ENCODE measurements around the gene OSBPL10. TPM values are rescaled to one million over a fixed set of nuclear protein-coding genes. Genes with fewer than 3 reads are reported as not detected.

The OSBPL10 gene
- total RNA-seq, 4 donors from 2014 or later, result 12.5 to 38.3 (median 22.7) TPM

- no peaks in the 10 kb centered on the region for H3K9me3 ChIP-seq
- H3K36me3 ChIP-seq, result no peaks in the 10 kb centered on the region
- TF ChIP-seq CTCF (IDR thresholded peaks at IDR 0.05) (no peak), POLR2A (IDR thresholded peaks at IDR 0.05) (no peak), POLR2AphosphoS5 (IDR thresholded peaks at IDR 0.05) (no peak), EP300 (IDR thresholded peaks at IDR 0.05) (no peak)
- H3K27me3 ChIP-seq, result no peaks in the 10 kb centered on the region
- no peak overlapping the region for H3K27ac ChIP-seq
- peaks cover 6% of the 10 kb centered on the region for H3K4me1 ChIP-seq
- no peak for DNase-seq (ENCODE audit: low spot score in 2 of 2)
- WGBS, result 82% methylated on average over 4 of the region's 4 CpGs
- H3K4me3 ChIP-seq, result no peak overlapping the region
Measured at GRCh38 chr3:31973081-31973480, 8.0 kb downstream of the OSBPL10 start.

GRCh38 chr3:31971607-31972006, 9.5 kb downstream of the OSBPL10 start:
- 93% methylated on average over 3 of the region's 3 CpGs for WGBS
- H3K4me3 ChIP-seq, result no peak overlapping the region
- H3K4me1 ChIP-seq, result peaks cover 12% of the 10 kb centered on the region
- no peak for DNase-seq (ENCODE audit: low spot score in 2 of 2)
- H3K36me3 ChIP-seq, result no peaks in the 10 kb centered on the region
- no peaks in the 10 kb centered on the region for H3K9me3 ChIP-seq
- no peak overlapping the region for H3K27ac ChIP-seq
- H3K27me3 ChIP-seq, result no peaks in the 10 kb centered on the region
- TF ChIP-seq POLR2A (IDR thresholded peaks at IDR 0.05) (no peak), POLR2AphosphoS5 (IDR thresholded peaks at IDR 0.05) (no peak), CTCF (IDR thresholded peaks at IDR 0.05) (no peak), EP300 (IDR thresholded peaks at IDR 0.05) (no peak)

- peaks cover 12% of the 10 kb centered on the region for H3K4me1 ChIP-seq
- 63% methylated on average over 6 of the region's 6 CpGs for WGBS
- H3K27me3 ChIP-seq, result no peaks in the 10 kb centered on the region
- no peak overlapping the region for H3K4me3 ChIP-seq
- DNase-seq (ENCODE audit: low spot score in 2 of 2), result no peak
- no peaks in the 10 kb centered on the region for H3K9me3 ChIP-seq
- no peaks in the 10 kb centered on the region for H3K36me3 ChIP-seq
- peak overlapping the region; percentile 77 for H3K27ac ChIP-seq
- TF ChIP-seq POLR2A (IDR thresholded peaks at IDR 0.05), result no peak
- TF ChIP-seq POLR2AphosphoS5 (IDR thresholded peaks at IDR 0.05), result peak in 1 of 3 donors; percentile 21
Measured at GRCh38 chr3:31968927-31969418, 12.1 kb downstream of the OSBPL10 start.

GRCh38 chr3:31968369-31968926, 12.6 kb downstream of the OSBPL10 start:
- no peak for DNase-seq (ENCODE audit: low spot score in 2 of 2)
- WGBS, result 65% methylated on average over 2 of the region's 2 CpGs
- Histone ChIP-seq H3K36me3 (no peaks in the 10 kb centered on the region), H3K9me3 (no peaks in the 10 kb centered on the region), H3K27me3 (no peaks in the 10 kb centered on the region), H3K4me1 (peaks cover 12% of the 10 kb centered on the region), H3K4me3 (no peak overlapping the region), H3K27ac (peak overlapping the region; percentile 77)
- TF ChIP-seq POLR2AphosphoS5 (IDR thresholded peaks at IDR 0.05), result no peak
- TF ChIP-seq EP300 (IDR thresholded peaks at IDR 0.05), result no peak

- H3K4me1 ChIP-seq, result peaks cover 12% of the 10 kb centered on the region
- H3K27me3 ChIP-seq, result no peaks in the 10 kb centered on the region
- no peak for DNase-seq (ENCODE audit: low spot score in 2 of 2)
- no peaks in the 10 kb centered on the region for H3K36me3 ChIP-seq
- no peak for TF ChIP-seq POLR2A (IDR thresholded peaks at IDR 0.05)
- no peak for TF ChIP-seq POLR2AphosphoS5 (IDR thresholded peaks at IDR 0.05)
- no peak for TF ChIP-seq CTCF (IDR thresholded peaks at IDR 0.05)
- no peak for TF ChIP-seq EP300 (IDR thresholded peaks at IDR 0.05)
- H3K4me3 ChIP-seq, result no peak overlapping the region
- 81% methylated on average over 2 of the region's 2 CpGs for WGBS
- peak overlapping the region; percentile 77 for H3K27ac ChIP-seq
- H3K9me3 ChIP-seq, result no peaks in the 10 kb centered on the region
Measured at GRCh38 chr3:31967592-31967991, 13.5 kb downstream of the OSBPL10 start.

GRCh38 chr3:31966978-31967591, 14.0 kb downstream of the OSBPL10 start:
- WGBS, result 78% methylated on average over 4 of the region's 4 CpGs
- Histone ChIP-seq H3K36me3 (no peaks in the 10 kb centered on the region), H3K4me1 (peaks cover 12% of the 10 kb centered on the region), H3K9me3 (no peaks in the 10 kb centered on the region), H3K27ac (no peak overlapping the region), H3K4me3 (no peak overlapping the region), H3K27me3 (no peaks in the 10 kb centered on the region)
- no peak for DNase-seq (ENCODE audit: low spot score in 2 of 2)
- TF ChIP-seq POLR2A (IDR thresholded peaks at IDR 0.05) (no peak), POLR2AphosphoS5 (IDR thresholded peaks at IDR 0.05) (no peak), EP300 (IDR thresholded peaks at IDR 0.05) (no peak), CTCF (IDR thresholded peaks at IDR 0.05) (no peak)
